Left ventricle myocardium superior (tissue), 1 donor: Measurements from ENCODE around the gene DIRAS2. TPM values are rescaled to one million over a fixed set of nuclear protein-coding genes. Genes with fewer than 3 reads are reported as not detected.

Source experiments
- ATAC-seq: fragments of 200-7000 bp; cut with Tn5 transposase; one replicate; pipeline ENCODE4 v1.9.1; 2020; ENCODE audit warnings: mild to moderate bottlenecking, moderate library complexity
- DNase-seq: peaks from one replicate; pipeline ENCODE4 v3.0.0-alpha.2; 2020
- intact Hi-C: fragments of 100-400 bp; cut with micrococcal nuclease; formaldehyde crosslinking; loops from one replicate; pipeline ENCODE4 v1.11.0; 2022
- total RNA-seq: library from RNA; stranded (reverse); fragmentation: NEBNext Ultra II Directional; extraction: Animal tissue kit (Norgen Biotek cat#: 25700); gene quantifications from one replicate; pipeline ENCODE4 v1.2.1, GENCODE V29; 2021
- donor health status: DM: no; HTN: yes; CAD: no; lungs with severe emphysema.

Gene DIRAS2
- total RNA-seq, 1 donor from 2014 or later = not detected

DNA sequence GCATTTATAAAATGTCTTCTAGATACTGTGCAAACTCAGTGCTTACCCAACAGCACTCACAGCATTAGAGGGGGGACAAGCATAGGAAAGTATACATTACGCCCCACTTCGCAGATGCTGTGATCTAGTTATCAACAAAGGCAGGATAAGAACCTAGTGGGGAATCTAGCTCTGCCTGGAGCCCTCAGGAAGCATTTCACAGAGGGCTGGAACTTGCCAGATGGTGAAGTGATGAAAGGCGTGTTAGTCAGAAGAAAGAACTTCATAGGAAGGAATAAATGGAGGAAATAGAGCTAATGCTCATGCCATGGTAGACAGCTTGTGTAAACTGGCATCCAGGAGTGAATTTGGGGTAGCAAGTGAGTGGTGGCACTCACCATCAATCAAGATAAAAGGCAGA is 25.8 kb downstream of the DIRAS2 start:
- DNase-seq (no peak), ATAC-seq (no peak)
- intact Hi-C loops = no loop called here

DNA sequence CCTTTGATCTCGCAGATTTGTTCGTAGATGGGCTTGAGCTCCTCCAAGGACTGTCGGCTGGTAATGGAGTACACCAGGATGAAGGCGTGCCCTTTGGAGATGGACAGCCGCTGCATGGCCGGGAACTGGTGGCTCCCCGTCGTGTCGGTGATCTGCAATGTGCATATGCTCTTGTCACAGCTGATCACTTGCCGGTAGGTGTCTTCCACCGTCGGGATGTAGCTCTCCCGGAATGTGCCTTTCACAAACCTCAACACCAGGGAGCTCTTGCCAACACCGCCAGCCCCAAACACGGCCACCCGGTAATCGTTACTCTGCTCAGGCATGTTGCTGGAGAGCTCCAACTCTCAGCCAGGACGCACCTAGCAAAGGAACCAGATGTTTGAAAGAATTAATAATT is 29.1 kb downstream of the DIRAS2 start:
- ATAC-seq (no peak), DNase-seq (no peak)
- intact Hi-C loops = no loop called here

DNA sequence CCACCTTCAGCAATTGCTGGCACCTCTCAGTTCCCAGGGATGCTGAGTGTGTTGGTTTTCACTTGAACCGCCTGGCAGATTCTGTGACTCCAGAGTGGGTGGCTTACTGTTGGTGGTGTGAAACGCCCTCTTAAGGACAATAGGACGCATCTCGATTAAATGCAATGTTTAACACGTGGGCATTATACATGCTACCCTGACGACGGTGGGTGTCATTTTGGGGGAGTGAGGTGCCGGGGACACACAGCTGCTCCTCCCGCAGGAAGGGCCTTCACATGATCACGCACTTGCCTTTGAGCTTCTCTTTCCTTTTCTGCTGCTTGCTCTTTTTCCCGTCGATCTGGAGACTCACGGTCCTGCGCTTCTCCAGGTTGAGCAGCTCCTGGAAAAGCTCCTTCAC is 29.7 kb downstream of the DIRAS2 start:
- no peak for DNase-seq
- intact Hi-C loops = no loop called here
- ATAC-seq = no peak

DNA sequence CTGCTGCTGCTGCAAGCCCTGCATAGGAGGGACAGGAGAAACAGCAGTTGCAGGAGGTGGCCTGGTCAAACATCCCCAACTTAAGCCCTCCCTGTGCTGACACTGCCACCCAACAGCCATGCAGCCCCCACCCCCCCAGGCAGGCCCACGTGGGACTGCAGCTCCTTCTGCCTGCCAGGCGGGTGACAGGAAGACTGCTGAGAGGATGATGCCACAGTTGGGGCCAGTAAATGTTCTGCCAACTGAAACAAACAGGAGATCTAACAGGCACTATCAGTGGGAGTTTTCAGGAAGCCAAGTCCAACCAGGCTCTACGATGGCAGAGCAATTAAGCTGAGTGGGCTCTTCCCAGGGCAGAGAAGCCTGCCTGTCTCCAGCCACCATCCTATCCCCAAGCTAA is 31.1 kb downstream of the DIRAS2 start:
- intact Hi-C loops = no loop called here

DNA sequence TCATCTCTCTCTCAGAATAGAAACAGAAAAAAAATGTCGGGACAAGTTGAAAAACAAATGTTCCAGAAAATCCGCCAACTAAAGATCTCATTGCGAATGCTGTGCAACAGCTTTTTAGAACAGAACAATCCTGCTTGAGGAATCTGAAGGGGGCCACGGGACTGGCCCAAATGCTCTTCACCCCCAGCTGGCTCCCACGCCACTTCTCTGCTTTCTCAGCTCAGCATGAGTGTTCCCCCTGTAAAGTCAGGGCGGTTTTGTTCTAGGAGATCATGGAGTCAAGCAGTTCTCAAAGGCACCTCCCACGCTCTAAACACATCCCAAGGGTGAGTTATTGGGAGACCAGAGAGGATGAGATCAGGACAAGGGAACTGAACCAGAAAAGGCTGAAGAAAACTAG is 31.5 kb downstream of the DIRAS2 start:
- ATAC-seq (no peak), DNase-seq (no peak)
- intact Hi-C loops = no loop called here

More for the DNA sequence above, 31.1 kb downstream of the DIRAS2 start:
- ATAC-seq (no peak), DNase-seq (no peak)

DNA sequence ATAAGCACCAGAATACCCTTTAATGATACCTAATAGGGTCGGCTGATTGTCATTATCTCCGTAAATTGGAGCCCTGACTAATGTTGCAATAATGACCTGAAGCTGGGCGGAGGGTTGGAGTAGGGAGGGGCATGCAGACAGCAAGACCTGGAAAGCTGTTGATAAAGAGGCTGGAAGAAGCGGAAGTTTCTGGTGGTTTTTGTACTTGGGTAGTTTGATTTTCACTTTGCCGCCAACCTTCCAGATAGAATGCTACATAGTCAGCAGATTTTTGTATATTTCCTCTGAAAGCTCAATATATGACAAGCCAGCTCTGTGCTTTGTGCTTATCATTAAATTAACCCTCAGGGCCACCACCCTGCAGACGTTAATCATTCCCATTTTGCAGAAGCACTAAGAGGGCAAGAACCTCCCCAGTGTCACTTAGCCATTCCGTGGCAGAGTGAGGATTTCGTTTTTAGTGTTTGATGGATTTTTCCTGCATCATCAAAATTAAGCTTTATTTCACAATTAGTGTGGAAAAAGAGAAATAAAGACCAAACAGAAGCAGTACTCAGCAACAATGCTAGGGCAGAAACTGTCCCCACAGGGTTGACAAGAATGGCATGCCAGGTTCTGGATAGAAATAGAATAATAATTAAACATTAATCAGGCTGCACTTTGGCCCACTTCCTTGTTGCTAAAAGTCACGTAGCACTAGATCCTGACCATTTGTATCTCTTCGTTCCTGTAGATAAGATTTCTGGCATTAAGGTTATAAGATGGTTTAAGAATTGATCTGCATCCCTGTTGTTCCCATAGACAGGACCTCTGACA is 34.7 kb downstream of the DIRAS2 start:
- no peak for ATAC-seq
- intact Hi-C loops = no loop called here
- DNase-seq = no peak

DNA sequence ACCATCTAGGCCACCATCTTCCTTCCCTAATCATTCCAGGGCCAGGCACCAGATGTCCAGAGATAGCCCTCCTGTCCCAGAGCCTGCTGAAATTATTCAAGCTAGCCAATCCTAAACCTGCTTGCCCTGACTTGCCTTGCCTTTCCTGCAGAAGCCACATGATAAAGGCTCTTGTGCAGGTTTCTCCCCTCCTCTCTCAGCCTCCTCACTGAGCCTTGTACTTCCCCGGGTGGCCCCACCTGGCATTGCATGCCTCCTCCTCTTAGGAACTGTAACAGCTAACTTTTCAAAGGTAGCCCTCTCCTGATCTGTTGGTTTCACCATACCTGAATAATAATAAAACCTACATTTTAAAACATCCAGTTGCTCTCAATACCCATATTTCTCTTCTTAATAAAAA is 42.6 kb downstream of the DIRAS2 start:
- DNase-seq (no peak), ATAC-seq (no peak)
- intact Hi-C loops = no loop called here

DNA sequence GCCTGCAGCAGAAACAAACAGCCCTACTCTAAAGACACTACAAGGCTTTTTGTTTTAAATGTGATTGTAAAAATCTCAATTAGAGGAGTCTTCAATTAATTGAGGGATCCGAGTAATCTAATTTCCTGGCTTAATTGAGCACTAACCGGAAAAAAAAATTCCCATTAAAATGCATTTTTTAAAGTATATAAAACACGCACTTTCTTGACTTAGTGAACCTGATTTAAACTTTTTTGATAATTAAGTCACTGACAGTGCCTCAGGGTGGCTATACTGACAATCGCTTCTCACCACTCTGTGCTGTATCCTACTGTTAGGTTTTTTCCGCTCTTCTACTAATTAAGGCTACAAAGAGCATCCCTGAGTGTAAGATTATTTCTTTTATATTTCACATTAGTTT is 44.4 kb downstream of the DIRAS2 start:
- ATAC-seq = no peak
- DNase-seq = no peak
- intact Hi-C loops = no loop called here

DNA sequence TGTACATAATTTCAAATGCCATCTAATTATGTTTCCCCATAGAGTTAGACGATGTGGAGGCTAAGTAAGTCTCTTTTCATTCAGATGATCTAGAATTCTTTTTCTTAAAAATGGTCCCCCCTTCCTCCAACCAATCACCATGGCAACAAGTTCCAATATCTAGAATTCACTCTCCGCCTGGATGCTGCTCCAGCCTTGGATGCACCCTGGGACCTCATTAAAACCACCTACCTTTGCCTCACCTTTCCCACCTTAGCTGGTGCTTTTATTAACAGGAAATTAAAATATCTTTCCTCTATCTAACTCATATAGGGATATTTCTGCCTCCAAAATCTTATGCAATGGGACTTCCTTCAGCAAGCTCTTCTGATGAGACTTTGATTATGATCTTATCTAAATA is 49.0 kb downstream of the DIRAS2 start:
- DNase-seq (no peak), ATAC-seq (no peak)
- intact Hi-C loops = no loop called here

DNA sequence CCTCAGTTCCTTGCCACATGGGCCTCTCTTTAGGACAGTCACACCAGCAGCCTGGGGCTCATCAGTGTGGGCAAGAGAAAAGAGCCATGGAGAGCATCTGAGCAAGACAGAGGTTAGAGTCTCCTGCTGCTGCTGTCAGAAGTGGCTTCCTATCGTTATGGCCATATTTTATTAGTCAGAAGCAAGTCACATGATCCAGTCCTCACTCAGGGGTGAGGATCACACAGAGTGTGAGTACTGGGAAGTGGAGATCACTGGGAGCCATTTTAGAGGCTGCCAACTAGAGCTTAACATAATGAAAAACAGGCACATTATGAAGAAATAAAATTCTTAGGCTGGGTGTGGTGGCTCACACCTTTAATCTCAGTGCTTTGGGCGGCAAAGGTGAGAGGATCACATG is 62.0 kb downstream of the DIRAS2 start:
- no peak for DNase-seq
- intact Hi-C loops = no loop called here
- no peak for ATAC-seq

DNA sequence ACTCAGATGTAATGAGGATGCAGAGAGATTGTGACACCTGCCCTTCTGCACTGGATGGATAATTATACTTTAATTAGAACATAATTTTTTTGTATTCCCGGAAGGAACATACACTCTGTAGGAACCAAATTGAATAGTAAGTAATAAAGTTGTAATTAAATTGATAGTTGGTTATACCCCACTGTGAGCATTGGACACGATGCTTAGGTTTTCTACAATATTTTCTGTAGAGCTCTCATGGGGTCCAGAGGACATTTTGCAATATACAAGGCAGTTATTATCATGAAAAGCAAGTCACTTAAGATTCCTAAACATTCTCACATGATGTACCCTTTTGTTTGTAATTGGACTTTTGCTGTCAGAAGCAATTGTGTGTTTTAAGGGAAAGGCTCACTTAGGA is 63.4 kb downstream of the DIRAS2 start:
- DNase-seq (no peak), ATAC-seq (no peak)
- intact Hi-C loops = no loop called here

DNA sequence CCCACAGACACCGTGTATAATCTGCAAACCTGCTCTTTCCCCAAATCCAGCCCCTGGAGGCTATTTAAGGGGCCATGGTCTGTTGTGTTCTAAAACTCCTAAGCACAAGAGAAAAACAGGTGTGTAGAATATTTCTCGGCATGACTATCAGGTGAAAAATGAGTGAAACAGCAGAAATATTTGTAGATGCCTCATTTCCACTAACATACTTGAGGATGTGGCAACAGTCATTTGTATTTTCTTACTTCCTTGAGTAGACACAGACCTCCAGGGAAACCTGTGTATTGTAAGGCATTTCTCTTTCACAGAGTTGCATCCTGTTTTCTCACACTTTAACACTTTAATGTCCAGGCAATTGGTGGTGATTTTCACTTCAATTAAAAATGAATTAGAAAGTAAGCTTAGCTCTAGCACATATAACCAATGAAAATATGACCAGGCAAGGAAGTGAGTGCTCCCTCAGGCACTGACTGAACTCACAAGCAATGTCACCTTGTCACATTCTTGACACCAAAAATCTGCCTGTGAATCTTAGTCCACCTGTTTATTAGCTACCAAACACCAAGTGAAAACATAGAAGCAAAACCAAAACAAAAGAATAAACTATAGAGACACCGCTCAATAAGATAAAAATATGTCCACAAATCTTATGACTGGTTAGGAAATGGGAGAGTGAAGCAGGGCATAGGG is 64.4 kb downstream of the DIRAS2 start:
- DNase-seq (no peak), ATAC-seq (no peak)

DNA sequence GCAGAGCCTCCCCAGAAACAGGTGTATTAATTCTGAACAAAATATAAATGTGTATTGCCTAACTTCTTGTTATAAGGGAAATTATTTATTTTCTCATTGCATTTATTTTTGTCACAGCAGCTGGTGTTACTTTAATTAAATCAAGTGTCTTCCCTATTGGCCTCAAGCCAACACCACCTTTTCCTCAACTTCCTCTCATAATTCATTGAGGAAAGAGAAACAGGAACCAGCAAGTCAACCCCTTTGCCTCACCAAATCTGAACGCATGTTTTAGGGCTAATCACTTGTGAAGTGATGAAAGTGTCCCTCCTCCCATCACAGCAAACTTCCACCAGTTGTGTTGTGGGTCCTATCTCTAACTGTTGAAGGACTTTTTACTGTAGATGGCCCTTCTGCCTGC is 73.1 kb downstream of the DIRAS2 start:
- no peak for ATAC-seq
- intact Hi-C loops = no loop called here

More for the DNA sequence above, 64.4 kb downstream of the DIRAS2 start:
- intact Hi-C loops = no loop called here

DNA sequence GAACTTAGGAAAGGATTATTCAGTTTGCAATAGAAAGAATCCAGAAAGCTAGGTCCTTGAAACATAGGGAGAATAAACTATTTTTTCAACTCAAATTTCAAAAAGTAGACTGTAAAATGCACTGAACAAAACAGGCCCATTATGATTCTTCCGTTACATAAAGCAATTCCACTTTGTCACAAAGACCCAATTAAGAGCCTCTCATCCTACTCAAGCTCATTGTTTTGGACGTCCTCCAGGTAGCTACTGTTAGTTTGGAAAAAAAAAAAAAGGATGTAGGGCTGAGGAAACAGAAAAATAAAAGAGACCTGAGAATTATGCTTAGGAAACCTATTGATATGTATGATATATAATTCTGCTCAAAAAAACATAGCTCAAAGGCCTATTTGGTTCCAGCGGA is 74.0 kb downstream of the DIRAS2 start:
- intact Hi-C loops = no loop called here
- DNase-seq (no peak), ATAC-seq (no peak)

More for the DNA sequence above, 73.1 kb downstream of the DIRAS2 start:
- no peak for DNase-seq

DNA sequence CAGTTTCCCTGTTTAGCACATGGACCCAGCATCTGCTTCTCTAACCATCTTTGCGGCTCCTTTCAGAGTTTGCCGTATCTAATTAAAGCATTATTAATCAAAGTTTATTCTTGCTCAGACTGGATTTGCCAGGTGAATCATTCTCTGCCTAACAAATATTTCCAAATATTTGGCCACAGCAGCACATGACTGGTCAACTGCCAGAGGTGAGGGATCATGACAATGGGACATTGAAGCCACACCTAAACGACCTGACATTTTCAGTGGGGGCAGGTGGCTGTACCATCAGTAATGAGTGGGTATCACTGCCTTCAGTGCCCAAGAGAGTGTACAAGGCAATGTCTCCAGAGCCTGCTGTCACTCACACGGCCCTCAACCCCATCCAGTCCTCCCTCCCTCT is 80.4 kb downstream of the DIRAS2 start:
- intact Hi-C loops = no loop called here
- DNase-seq = no peak
- ATAC-seq = no peak

Other genes with a start within 250 kb of the DIRAS2 start
- 5.1 TPM for gene SYK, start 159.0 kb upstream of the DIRAS2 start, total RNA-seq